NCI-H2081 treated with DMSO at 0.1 percent for 48 hours (cell line): ENCODE data around the gene FTCD.
"Not testable (repeated sequence)": the region's sequence is repeated elsewhere in the genome, so short reads cannot be mapped to it uniquely, and the experiment has no call there.

ENCODE experiments used
- DNase-seq: peaks from one replicate; lab custom pipeline; 2025; lab: John Stamatoyannopoulos, UW

The FTCD gene

GRCh38 chr21:46188226-46189212 is 33.1 kb upstream of the FTCD start:
- no peak for DNase-seq

- no peak for DNase-seq
These were observed 32.4 kb upstream of the FTCD start for GRCh38 chr21:46187814-46188213.

- DNase-seq, result no peak
These were observed 31.9 kb upstream of the FTCD start for GRCh38 chr21:46187261-46187660.

- DNase-seq, result no peak
These were observed 30.3 kb upstream of the FTCD start for GRCh38 chr21:46185716-46186115.

GRCh38 chr21:46184625-46185555 is 29.5 kb upstream of the FTCD start:
- DNase-seq, result peak; percentile 25

- DNase-seq, result no peak
These were observed 28.7 kb upstream of the FTCD start, which contains the start of gene SPATC1L for GRCh38 chr21:46183910-46184624. Gene SPATC1L (minus strand): TSS chr21:46184459. CDS start chr21:46182816, 1,643 bp downstream.

- DNase-seq, result not testable (repeated sequence)
These were observed 28.0 kb upstream of the FTCD start for GRCh38 chr21:46183337-46183909.

- DNase-seq, result no peak
These were observed 27.4 kb upstream of the FTCD start for GRCh38 chr21:46182548-46183336.

GRCh38 chr21:46181953-46182547 is 26.7 kb upstream of the FTCD start:
- DNase-seq, result no peak

GRCh38 chr21:46181436-46181835 is 26.1 kb upstream of the FTCD start:
- DNase-seq, result no peak

- no peak for DNase-seq
These were observed 25.5 kb upstream of the FTCD start for GRCh38 chr21:46180778-46181391.

GRCh38 chr21:46180079-46180722 is 24.8 kb upstream of the FTCD start:
- DNase-seq, result no peak

GRCh38 chr21:46179708-46180078 is 24.3 kb upstream of the FTCD start:
- no peak for DNase-seq

GRCh38 chr21:46178961-46179360 is 23.6 kb upstream of the FTCD start:
- DNase-seq, result no peak

GRCh38 chr21:46176443-46177129 is 21.2 kb upstream of the FTCD start:
- not testable (repeated sequence) for DNase-seq

GRCh38 chr21:46173573-46173972 is 18.2 kb upstream of the FTCD start:
- DNase-seq, result no peak

- no peak for DNase-seq
These were observed 17.6 kb upstream of the FTCD start for GRCh38 chr21:46172863-46173528.
